Tibial artery (tissue), 4 donors: Measurements from ENCODE around the gene MRM2.

Source experiments
- DNase-seq, 2 donors: peaks; one replicate each; pipeline ENCODE4 v3.0.0-alpha.2; 2019
- H3K27ac ChIP-seq, 2 donors: fragments of 200-600 bp; sonication (generic) in 1 of 2; 1 replicate in 1 of 2; 2 replicates in 1 of 2; pipeline ENCODE4 v1.5.1; 2018 to 2019; ENCODE audit warnings: mild to moderate bottlenecking in 1 of 2
- H3K27me3 ChIP-seq, 2 donors: fragments of 200-600 bp; sonication (generic) in 1 of 2; one replicate each; pipeline versions ENCODE4 v1.5.1 to v1.6.0; 2016 to 2019
- H3K36me3 ChIP-seq, 3 donors: fragments of 200-600 bp; sonication (generic) in 2 of 3; one replicate each; pipeline ENCODE4 v1.5.1; 2016 to 2019; ENCODE audit warnings: mild to moderate bottlenecking in 2 of 3
- H3K4me1 ChIP-seq, 4 donors: fragments of 200-600 bp; sonication (generic) in 2 of 4; 1 replicate in 3 of 4; 2 replicates in 1 of 4; pipeline ENCODE4 v1.5.1; 2016 to 2019
- H3K4me3 ChIP-seq, 2 donors: fragments of 200-600 bp; sonication (generic) in 1 of 2; 1 replicate in 1 of 2; 2 replicates in 1 of 2; pipeline ENCODE4 v1.5.1; 2018 to 2019; ENCODE audit warnings: mild to moderate bottlenecking in 2 of 2
- H3K9me3 ChIP-seq, 3 donors: fragments of 200-600 bp; sonication (generic) in 1 of 3; one replicate each; pipeline ENCODE4 v1.5.1; 2016 to 2019
- CTCF ChIP-seq, 2 experiments: fragments of 200-600 bp in 1 of 2; fragments of 450-650 bp in 1 of 2; IDR thresholded peaks; one replicate each; pipeline ENCODE4 v1.5.1; 2017 to 2019; ENCODE audit warnings: antibody characterized with exemption in 2 of 2, mild to moderate bottlenecking in 1 of 2, moderate library complexity in 1 of 2
- intact Hi-C: fragments of 100-400 bp; cut with DNase I; formaldehyde crosslinking; loops from one replicate; pipeline ENCODE4 v1.15.0; 2023; ENCODE audit warnings: low total_unique reads

The MRM2 gene

DNA sequence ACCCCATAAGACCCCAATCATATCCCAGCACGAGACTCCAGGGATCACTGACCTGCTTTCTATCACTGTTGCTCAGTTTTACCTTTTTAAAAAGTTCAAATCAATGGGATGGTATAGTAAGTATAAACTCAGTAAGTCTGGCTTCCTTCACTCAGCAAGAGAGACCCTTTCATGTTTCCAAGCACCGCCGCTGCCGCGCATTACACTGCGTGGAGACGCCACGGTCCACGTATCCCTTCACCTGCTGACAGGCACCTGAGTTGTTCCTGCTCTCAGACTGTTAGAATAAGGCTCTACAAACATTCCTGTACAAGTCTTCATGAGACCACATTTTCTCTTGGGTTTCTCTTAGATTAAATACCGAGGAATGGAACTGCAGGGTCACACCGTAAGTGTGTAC, 37.6 kb downstream of the MRM2 start:
- no peak for DNase-seq
- intact Hi-C loops: no loop called here
- H3K27me3 ChIP-seq: no peaks in the 10 kb centered on the region
- peaks cover 0 to 12% (median 5%) of the 10 kb centered on the region in 4 donors for H3K4me1 ChIP-seq
- no peak overlapping the region for H3K27ac ChIP-seq
- TF ChIP-seq CTCF (IDR thresholded peaks at IDR 0.05): no peak
- H3K4me3 ChIP-seq: no peak overlapping the region
- no peaks in the 10 kb centered on the region for H3K9me3 ChIP-seq
- H3K36me3 ChIP-seq: peaks cover 12 to 49% (median 31%) of the 10 kb centered on the region in 3 donors

DNA sequence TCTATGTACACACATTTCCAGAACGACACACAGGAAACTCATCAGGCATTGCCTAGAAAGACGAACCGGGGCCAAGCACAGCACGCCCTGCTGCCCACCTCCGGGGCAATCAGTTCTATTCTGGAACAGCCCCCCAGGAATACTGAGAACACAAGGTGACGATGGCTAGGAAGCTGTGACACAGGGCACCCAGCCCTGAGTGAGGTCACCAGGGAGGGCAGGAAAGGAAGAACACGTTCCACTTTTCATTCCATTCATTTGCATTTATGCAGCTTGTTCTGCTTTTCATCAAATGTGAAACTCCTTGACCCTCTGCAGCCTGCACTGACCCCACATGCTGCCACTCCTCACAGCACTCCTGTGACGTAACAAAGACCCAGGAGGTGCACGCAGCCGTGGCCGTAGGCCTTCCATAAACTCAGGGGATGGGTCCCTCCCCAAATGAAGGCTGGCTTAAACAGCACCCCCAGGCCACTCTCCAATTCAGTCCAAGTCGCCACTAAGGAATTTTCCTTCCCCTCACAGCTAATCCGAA, 38.2 kb downstream of the MRM2 start:
- Histone ChIP-seq H3K36me3 (peaks cover 13 to 50% (median 33%) of the 10 kb centered on the region in 3 donors), H3K27ac (no peak overlapping the region), H3K4me1 (peaks cover 0 to 12% (median 5%) of the 10 kb centered on the region in 4 donors), H3K4me3 (no peak overlapping the region), H3K9me3 (no peaks in the 10 kb centered on the region), H3K27me3 (no peaks in the 10 kb centered on the region)
- intact Hi-C loops: no loop called here
- DNase-seq: peak in 1 of 2 donors; percentile 45
- no peak for TF ChIP-seq CTCF (IDR thresholded peaks at IDR 0.05)

- DNase-seq: peak in 1 of 2 donors; percentile 51
- Histone ChIP-seq H3K4me3 (no peak overlapping the region), H3K27ac (no peak overlapping the region), H3K36me3 (peaks cover 13 to 49% (median 33%) of the 10 kb centered on the region in 3 donors), H3K4me1 (peaks cover 0 to 12% (median 5%) of the 10 kb centered on the region in 4 donors), H3K27me3 (no peaks in the 10 kb centered on the region), H3K9me3 (no peaks in the 10 kb centered on the region)
- intact Hi-C loops: no loop called here
- TF ChIP-seq CTCF (IDR thresholded peaks at IDR 0.05): no peak
Measured at GRCh38 chr7:2202901-2203765, 38.9 kb downstream of the MRM2 start.

- Histone ChIP-seq H3K36me3 (peaks cover 13 to 43% (median 28%) of the 10 kb centered on the region in 3 donors), H3K27me3 (no peaks in the 10 kb centered on the region), H3K4me1 (peaks cover 0 to 12% (median 5%) of the 10 kb centered on the region in 4 donors), H3K27ac (no peak overlapping the region), H3K9me3 (no peaks in the 10 kb centered on the region), H3K4me3 (no peak overlapping the region)
- DNase-seq: peak in 1 of 2 donors; percentile 3
- intact Hi-C loops: no loop called here
- TF ChIP-seq CTCF (IDR thresholded peaks at IDR 0.05): no peak
Measured at GRCh38 chr7:2202361-2202761, 39.6 kb downstream of the MRM2 start.

DNA sequence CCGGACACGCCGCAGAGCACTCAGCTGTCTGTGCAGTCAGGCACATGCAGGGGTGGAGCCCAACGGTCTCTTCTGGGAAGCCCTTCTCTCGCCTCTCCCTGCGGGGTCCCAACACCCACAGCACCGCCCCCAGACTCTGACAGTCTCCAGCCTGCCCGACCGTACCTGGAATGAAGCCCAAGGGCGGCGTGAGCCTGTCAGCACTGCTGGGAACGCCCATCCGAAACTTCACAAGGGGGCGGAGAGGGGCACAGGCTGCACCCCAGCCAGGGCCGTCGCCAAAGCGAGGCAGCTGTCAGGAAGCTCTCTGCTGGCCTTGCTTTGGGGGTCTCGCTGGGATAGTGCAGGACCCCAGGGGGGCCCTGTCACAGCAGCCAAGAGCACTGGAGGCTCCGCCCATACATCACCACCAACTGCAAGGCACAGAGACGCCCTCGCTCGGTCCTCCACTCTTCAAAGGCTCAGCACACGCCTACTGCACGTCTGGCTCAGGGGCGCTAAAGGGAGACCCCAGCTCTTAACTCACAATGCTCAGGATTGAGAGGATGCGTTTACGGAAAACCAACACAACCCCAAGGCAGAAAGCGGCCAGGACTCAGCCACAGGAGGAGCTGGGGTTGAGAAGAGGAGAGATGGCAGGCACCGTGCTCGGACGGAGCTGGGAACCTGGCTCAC, 40.2 kb downstream of the MRM2 start:
- peaks cover 13 to 46% (median 29%) of the 10 kb centered on the region in 3 donors for H3K36me3 ChIP-seq
- intact Hi-C loops: no loop called here
- H3K4me3 ChIP-seq: no peak overlapping the region
- H3K27ac ChIP-seq: no peak overlapping the region
- no peaks in the 10 kb centered on the region for H3K27me3 ChIP-seq
- DNase-seq: peak; percentile 2 to 54
- H3K4me1 ChIP-seq: peaks cover 0 to 12% (median 5%) of the 10 kb centered on the region in 4 donors
- no peaks in the 10 kb centered on the region for H3K9me3 ChIP-seq
- no peak for TF ChIP-seq CTCF (IDR thresholded peaks at IDR 0.05)
